ENCODE measurements around the gene MGST1.
"Not testable (repeated sequence)": the region's sequence is repeated elsewhere in the genome, so short reads cannot be mapped to it uniquely, and the experiment has no call there.

MGST1 gene

DNA sequence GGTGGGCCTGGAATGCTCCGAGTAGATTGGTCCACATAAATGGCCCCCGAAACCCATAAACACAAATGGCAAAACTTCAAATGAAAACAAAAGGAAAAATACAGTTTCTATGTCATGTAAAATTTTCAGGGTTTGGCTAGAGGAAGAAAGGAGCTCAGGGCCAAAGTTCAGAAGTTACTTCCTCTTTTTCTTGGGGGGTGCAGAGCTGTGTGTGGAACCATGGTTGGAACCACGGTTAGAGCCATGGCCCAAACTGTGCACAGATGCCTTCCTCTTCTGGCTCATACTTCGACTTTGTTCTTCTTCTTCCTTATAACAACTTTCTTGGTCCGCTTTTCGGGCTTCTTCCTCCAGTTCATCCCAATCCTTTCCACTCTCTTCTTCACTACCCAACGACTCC is 51.7 kb downstream of the MGST1 start:
- Histone ChIP-seq H2AFZ (ENCODE audit: low read depth, low read length) (no peak overlapping the region), H3K36me3 (ENCODE audit: insufficient read depth, low read length) (no peaks in the 10 kb centered on the region), H3K4me3 (ENCODE audit: low read depth in 1 of 2, low read length in 2 of 2) (no peak overlapping the region), H3K9me3 (ENCODE audit: insufficient read depth, low read length, severe bottlenecking) (no peaks in the 10 kb centered on the region), H4K20me1 (ENCODE audit: insufficient read depth, low read length) (no peaks in the 10 kb centered on the region), H3K27ac (ENCODE audit: low read length) (no peak overlapping the region), H3K9ac (ENCODE audit: low read depth, low read length) (no peak overlapping the region), H3K27me3 (ENCODE audit: insufficient read depth, low read length, poor library complexity) (no peaks in the 10 kb centered on the region), H3K79me2 (ENCODE audit: insufficient read depth, low read length) (no peaks in the 10 kb centered on the region), H3K4me2 (ENCODE audit: insufficient read depth, low read length) (no peak overlapping the region), H3K4me1 (ENCODE audit: insufficient read depth, low read length) (no peaks in the 10 kb centered on the region)
- no peak for DNase-seq
- TF ChIP-seq, protein P1, sequence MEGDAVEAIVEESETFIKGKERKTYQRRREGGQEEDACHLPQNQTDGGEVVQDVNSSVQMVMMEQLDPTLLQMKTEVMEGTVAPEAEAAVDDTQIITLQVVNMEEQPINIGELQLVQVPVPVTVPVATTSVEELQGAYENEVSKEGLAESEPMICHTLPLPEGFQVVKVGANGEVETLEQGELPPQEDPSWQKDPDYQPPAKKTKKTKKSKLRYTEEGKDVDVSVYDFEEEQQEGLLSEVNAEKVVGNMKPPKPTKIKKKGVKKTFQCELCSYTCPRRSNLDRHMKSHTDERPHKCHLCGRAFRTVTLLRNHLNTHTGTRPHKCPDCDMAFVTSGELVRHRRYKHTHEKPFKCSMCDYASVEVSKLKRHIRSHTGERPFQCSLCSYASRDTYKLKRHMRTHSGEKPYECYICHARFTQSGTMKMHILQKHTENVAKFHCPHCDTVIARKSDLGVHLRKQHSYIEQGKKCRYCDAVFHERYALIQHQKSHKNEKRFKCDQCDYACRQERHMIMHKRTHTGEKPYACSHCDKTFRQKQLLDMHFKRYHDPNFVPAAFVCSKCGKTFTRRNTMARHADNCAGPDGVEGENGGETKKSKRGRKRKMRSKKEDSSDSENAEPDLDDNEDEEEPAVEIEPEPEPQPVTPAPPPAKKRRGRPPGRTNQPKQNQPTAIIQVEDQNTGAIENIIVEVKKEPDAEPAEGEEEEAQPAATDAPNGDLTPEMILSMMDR (IDR thresholded peaks at IDR 0.05; ENCODE audit: borderline replicate concordance, extremely low read depth, low read length, poor library complexity, severe bottlenecking), result no peak
- no peak for TF ChIP-seq EZH2 (IDR thresholded peaks at IDR 0.05; ENCODE audit: borderline replicate concordance, low read depth, low read length, severe bottlenecking)
- no peak for ATAC-seq (ENCODE audit: insufficient read depth, low read depth)

DNA sequence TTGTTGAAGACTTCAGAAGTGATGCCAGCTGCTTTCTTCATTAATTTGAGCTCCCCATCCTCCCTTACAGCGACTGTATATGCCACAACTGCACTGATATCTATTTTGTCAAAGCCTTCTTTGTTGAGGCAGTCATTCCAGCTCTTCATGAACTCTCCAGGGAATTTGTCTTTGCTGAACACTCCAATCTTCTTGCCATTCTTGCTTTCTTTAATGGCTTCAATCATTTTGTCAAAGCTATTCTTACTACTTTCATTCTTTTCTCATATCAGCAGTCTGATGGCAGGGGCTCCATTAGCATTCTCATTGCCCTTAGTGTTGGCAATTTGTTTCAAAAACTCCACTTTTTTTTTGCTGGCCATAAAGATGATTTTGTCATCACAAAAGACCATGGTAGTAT is 54.4 kb downstream of the MGST1 start:
- ATAC-seq (ENCODE audit: insufficient read depth, low read depth); H3K4me2 ChIP-seq (ENCODE audit: insufficient read depth, low read length); H4K20me1 ChIP-seq (ENCODE audit: insufficient read depth, low read length); H3K27ac ChIP-seq (ENCODE audit: low read length); DNase-seq; H2AFZ ChIP-seq (ENCODE audit: low read depth, low read length); H3K36me3 ChIP-seq (ENCODE audit: insufficient read depth, low read length); H3K9ac ChIP-seq (ENCODE audit: low read depth, low read length); H3K4me1 ChIP-seq (ENCODE audit: insufficient read depth, low read length); H3K9me3 ChIP-seq (ENCODE audit: insufficient read depth, low read length, severe bottlenecking); H3K79me2 ChIP-seq (ENCODE audit: insufficient read depth, low read length); H3K4me3 ChIP-seq (ENCODE audit: low read depth in 1 of 2, low read length in 2 of 2); H3K27me3 ChIP-seq (ENCODE audit: insufficient read depth, low read length, poor library complexity): not testable (repeated sequence)

DNA sequence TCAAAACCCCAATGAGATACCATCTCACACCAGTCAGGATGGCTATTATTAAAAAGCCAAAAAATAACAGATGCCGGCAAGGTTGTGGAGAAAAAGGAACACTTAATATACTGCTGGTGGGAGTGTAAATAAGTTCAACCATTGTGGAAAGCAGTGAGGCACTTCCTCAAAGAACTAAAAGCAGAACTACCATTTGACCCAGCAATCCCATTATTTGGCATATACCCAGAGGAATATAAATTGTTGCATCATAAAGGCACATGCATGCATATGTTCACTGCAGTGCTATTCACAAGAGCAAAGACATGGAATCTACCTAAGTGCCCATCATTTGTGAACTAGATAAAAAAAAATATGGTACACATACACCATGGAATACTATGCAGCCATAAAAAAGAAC is 59.9 kb downstream of the MGST1 start:
- H3K9ac ChIP-seq (ENCODE audit: low read depth, low read length), result no peak overlapping the region
- no peaks in the 10 kb centered on the region for H3K36me3 ChIP-seq (ENCODE audit: insufficient read depth, low read length)
- no peak overlapping the region for H2AFZ ChIP-seq (ENCODE audit: low read depth, low read length)
- no peak for ATAC-seq (ENCODE audit: insufficient read depth, low read depth)
- no peaks in the 10 kb centered on the region for H4K20me1 ChIP-seq (ENCODE audit: insufficient read depth, low read length)
- no peaks in the 10 kb centered on the region for H3K27me3 ChIP-seq (ENCODE audit: insufficient read depth, low read length, poor library complexity)
- no peak overlapping the region for H3K27ac ChIP-seq (ENCODE audit: low read length)
- DNase-seq, result no peak
- no peak overlapping the region for H3K4me2 ChIP-seq (ENCODE audit: insufficient read depth, low read length)
- H3K79me2 ChIP-seq (ENCODE audit: insufficient read depth, low read length), result no peaks in the 10 kb centered on the region
- H3K4me1 ChIP-seq (ENCODE audit: insufficient read depth, low read length), result no peaks in the 10 kb centered on the region
- no peak overlapping the region for H3K4me3 ChIP-seq (ENCODE audit: low read depth in 1 of 2, low read length in 2 of 2)
- H3K9me3 ChIP-seq (ENCODE audit: insufficient read depth, low read length, severe bottlenecking), result no peaks in the 10 kb centered on the region
- no peak for TF ChIP-seq EZH2 (IDR thresholded peaks at IDR 0.05; ENCODE audit: borderline replicate concordance, low read depth, low read length, severe bottlenecking)
- TF ChIP-seq, protein P1 (IDR thresholded peaks at IDR 0.05; ENCODE audit: borderline replicate concordance, extremely low read depth, low read length, poor library complexity, severe bottlenecking), result no peak
